Keratinocyte (primary cell): ENCODE results near the gene MRPL43. TPM values are rescaled to one million over a fixed set of nuclear protein-coding genes. Genes with fewer than 3 reads are reported as not detected.

Experiments used
- DNase-seq: peaks from one replicate; pipeline ENCODE4 v3.0.0-alpha.2; 2011; ENCODE audit warnings: low read depth, missing footprints, low spot score
- FAIRE-seq: peaks from 2 replicates; lab custom pipeline; 2011; peaks lifted over from hg19 to GRCh38; lab: Jason Lieb, UNC
- H2AFZ ChIP-seq: 2 replicates; pipeline ENCODE4 v1.6.0; 2012; ENCODE audit warnings: low read length, control low read depth, inconsistent platforms; ENCODE audit not compliant: control insufficient read depth
- H3K27ac ChIP-seq: 2 replicates; pipeline ENCODE4 v1.5.1; 2011; ENCODE audit warnings: low read length; ENCODE audit not compliant: control insufficient read depth, insufficient read depth
- H3K27me3 ChIP-seq: 3 replicates; pipeline ENCODE4 v1.6.0; 2011; ENCODE audit warnings: low read length; ENCODE audit not compliant: control insufficient read depth, insufficient read depth; ENCODE audit errors: extremely low read depth
- H3K36me3 ChIP-seq, 2 experiments: 2 replicates in 1 of 2; 3 replicates in 1 of 2; pipeline ENCODE4 v1.5.1; 2011; ENCODE audit warnings: low read length in 2 of 2, mild to moderate bottlenecking in 1 of 2; ENCODE audit not compliant: control insufficient read depth in 2 of 2, insufficient read depth in 2 of 2; ENCODE audit errors: extremely low read depth in 1 of 2
- H3K4me1 ChIP-seq: 3 replicates; pipeline ENCODE4 v1.5.1; 2011; ENCODE audit warnings: low read length; ENCODE audit not compliant: control insufficient read depth, insufficient read depth; ENCODE audit errors: extremely low read depth
- H3K4me2 ChIP-seq: 3 replicates; pipeline ENCODE4 v1.6.0; 2011; ENCODE audit warnings: low read depth, low read length; ENCODE audit not compliant: control insufficient read depth, insufficient read depth; ENCODE audit errors: extremely low read depth
- H3K4me3 ChIP-seq, 3 experiments: fragments of 200-600 bp in 1 of 3; sonication (generic) in 1 of 3; 2 replicates in 2 of 3; 3 replicates in 1 of 3; pipeline ENCODE4 v1.5.1; 2011 to 2016; ENCODE audit warnings: low read length in 3 of 3, mild to moderate bottlenecking in 3 of 3, control low read depth in 2 of 3, inconsistent platforms in 1 of 3, low read depth in 1 of 3, mixed read lengths in 1 of 3, mixed run types in 1 of 3, moderate library complexity in 1 of 3; ENCODE audit not compliant: control insufficient read depth in 2 of 3, insufficient read depth in 2 of 3; ENCODE audit errors: extremely low read depth in 1 of 3
- H3K79me2 ChIP-seq: 2 replicates; pipeline ENCODE4 v1.6.0; 2012; ENCODE audit warnings: low read length; ENCODE audit not compliant: control insufficient read depth, insufficient read depth
- H3K9ac ChIP-seq: 3 replicates; pipeline ENCODE4 v1.6.0; 2011; ENCODE audit warnings: low read length; ENCODE audit not compliant: control insufficient read depth, insufficient read depth; ENCODE audit errors: extremely low read depth
- H3K9me1 ChIP-seq: 3 replicates; pipeline ENCODE4 v1.6.0; 2011; ENCODE audit warnings: low read length; ENCODE audit not compliant: control insufficient read depth, insufficient read depth; ENCODE audit errors: extremely low read depth
- H3K9me3 ChIP-seq: 2 replicates; pipeline ENCODE4 v1.5.1; 2012; ENCODE audit warnings: low read depth, low read length; ENCODE audit not compliant: control insufficient read depth
- H4K20me1 ChIP-seq: 3 replicates; pipeline ENCODE4 v1.6.0; 2011; ENCODE audit warnings: low read length; ENCODE audit not compliant: control insufficient read depth, insufficient read depth; ENCODE audit errors: extremely low read depth
- CTCF ChIP-seq, 3 experiments: IDR thresholded peaks in 1 of 3; conservative IDR thresholded peaks in 1 of 3; optimal IDR thresholded peaks in 1 of 3; 2 replicates in 2 of 3; 3 replicates in 1 of 3; pipeline versions ENCODE3 to v1.5.1; 2011; ENCODE audit warnings: low read length in 3 of 3, mild to moderate bottlenecking in 3 of 3, moderate library complexity in 2 of 3, control low read depth in 1 of 3, inconsistent platforms in 1 of 3; ENCODE audit not compliant: insufficient read depth in 2 of 3; ENCODE audit errors: extremely low read depth in 1 of 3
- EZH2 ChIP-seq: IDR thresholded peaks from one replicate; pipeline ENCODE4 v1.6.1; 2012; ENCODE audit warnings: inconsistent platforms, mild to moderate bottlenecking, low read length, moderate library complexity
- dilution Hi-C: fragments of 300-500 bp; cut with MboI; formaldehyde crosslinking; loops from one replicate; pipeline ENCODE4 v1.7.0; 2020; ENCODE audit warnings: low sequenced_read_pairs; ENCODE audit not compliant: extremely low pct_ligation_motif_present
- polyA plus RNA-seq, 5 experiments: library from polyadenylated mRNA; depleted of rRNA in 3 of 5; stranded (reverse) in 3 of 5; stranded (forward) in 1 of 5; unstranded in 1 of 5; fragments of >200 nt; gene quantifications; 1 replicate in 1 of 5; 2 replicates in 3 of 5; 3 replicates in 1 of 5; pipeline versions ENCODE4 v1.2.1 to v1.2.3, GENCODE V29; 2011 to 2012; ENCODE audit warnings: missing spikeins in 2 of 5, low read depth in 1 of 5, low replicate concordance in 1 of 5

MRPL43 gene
- polyA plus RNA-seq, 1 donor (not counting 4 experiments of a cell fraction or from before 2014, with no cell fraction given), result 71.1 TPM

GRCh38 chr10:101007915-101008822, 20.9 kb upstream of the MRPL43 start:
- no peak overlapping the region for H3K9ac ChIP-seq
- dilution Hi-C loops, result no loop called here
- no peaks in the 10 kb centered on the region for H3K27me3 ChIP-seq
- no peak for FAIRE-seq
- peaks cover 18% of the 10 kb centered on the region for H3K4me1 ChIP-seq
- H3K27ac ChIP-seq, result no peak overlapping the region
- TF ChIP-seq CTCF (optimal IDR thresholded peaks at IDR 0.05 in 1 of 3, IDR thresholded peaks at IDR 0.05 in 1 of 3, conservative IDR thresholded peaks at IDR 0.05 in 1 of 3; ENCODE audit: extremely low read depth in 1 of 3, insufficient read depth in 2 of 3, low read length in 3 of 3) (no peak), EZH2 (no peak)
- H3K4me3 ChIP-seq, result no peak overlapping the region
- H4K20me1 ChIP-seq, result no peaks in the 10 kb centered on the region
- H3K9me3 ChIP-seq, result no peaks in the 10 kb centered on the region
- DNase-seq, result no peak
- no peaks in the 10 kb centered on the region for H3K9me1 ChIP-seq
- H2AFZ ChIP-seq, result no peak overlapping the region
- no peak overlapping the region for H3K4me2 ChIP-seq
- H3K36me3 ChIP-seq, result peaks cover 15 to 20% of the 10 kb centered on the region in 2 experiments
- H3K79me2 ChIP-seq, result peaks cover 2% of the 10 kb centered on the region

GRCh38 chr10:101007099-101007711, 19.9 kb upstream of the MRPL43 start:
- FAIRE-seq (no peak), DNase-seq (no peak)
- no peaks in the 10 kb centered on the region for H3K9me1 ChIP-seq
- peaks cover 15 to 26% of the 10 kb centered on the region in 2 experiments for H3K36me3 ChIP-seq
- H3K27ac ChIP-seq, result no peak overlapping the region
- peaks cover 6% of the 10 kb centered on the region for H3K79me2 ChIP-seq
- H2AFZ ChIP-seq, result no peak overlapping the region
- no peak for TF ChIP-seq EZH2
- TF ChIP-seq CTCF (optimal IDR thresholded peaks at IDR 0.05 in 1 of 3, IDR thresholded peaks at IDR 0.05 in 1 of 3, conservative IDR thresholded peaks at IDR 0.05 in 1 of 3; ENCODE audit: extremely low read depth in 1 of 3, insufficient read depth in 2 of 3, low read length in 3 of 3), result no peak
- dilution Hi-C loops, result no loop called here
- H3K9me3 ChIP-seq, result no peaks in the 10 kb centered on the region
- no peak overlapping the region for H3K4me2 ChIP-seq
- no peak overlapping the region for H3K9ac ChIP-seq
- no peak overlapping the region for H3K4me3 ChIP-seq
- no peaks in the 10 kb centered on the region for H3K27me3 ChIP-seq
- H3K4me1 ChIP-seq, result peaks cover 8% of the 10 kb centered on the region
- H4K20me1 ChIP-seq, result no peaks in the 10 kb centered on the region
